Gastroesophageal sphincter (tissue), 3 donors: ENCODE results near the gene CCL18.

Source experiments
- CTCF ChIP-seq, 4 experiments: fragments of 200-600 bp in 2 of 4; fragments of 450-650 bp in 2 of 4; sonication (generic) in 1 of 4; IDR thresholded peaks; one replicate each; pipeline ENCODE4 v1.5.1; 2017 to 2019; ENCODE audit warnings: antibody characterized with exemption in 4 of 4, mild to moderate bottlenecking in 2 of 4, moderate library complexity in 2 of 4
- EP300 ChIP-seq: sonication (generic); formaldehyde crosslinking; IDR thresholded peaks from one replicate; pipeline ENCODE4 v1.6.1; 2017; ENCODE audit warnings: antibody characterized with exemption, mild to moderate bottlenecking

DNA sequence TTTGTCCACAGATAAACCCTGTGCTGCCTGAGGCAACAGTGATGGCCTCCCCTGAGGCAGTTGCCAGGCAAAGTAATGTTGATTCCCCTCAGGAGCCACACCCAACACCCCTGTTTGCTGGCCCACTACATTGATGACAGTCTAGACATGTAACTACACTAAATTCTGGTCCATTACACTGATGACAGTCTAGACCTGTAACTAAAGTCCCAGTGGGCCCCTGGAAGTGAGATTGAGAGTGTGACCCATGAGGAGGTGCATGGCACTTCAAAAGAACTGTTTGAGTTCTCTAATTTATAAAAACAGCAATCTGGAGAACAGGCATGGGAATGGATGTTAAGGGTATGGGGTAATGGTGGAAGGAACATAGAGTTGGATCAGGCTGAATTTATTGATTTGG, 48.5 kb downstream of the CCL18 start:
- TF ChIP-seq CTCF (IDR thresholded peaks at IDR 0.05) (no peak), EP300 (no peak)
